IPS-NIHi11 (cell line): ENCODE data around the gene TLN1.

Experiments
- DNase-seq: peaks from one replicate; pipeline ENCODE4 v3.0.0; 2012; ENCODE audit warnings: mixed read lengths, low spot score

TLN1 gene

GRCh38 chr9:35750256-35750531 lies 18.2 kb upstream of the TLN1 start:
- DNase-seq, result no peak

DNA sequence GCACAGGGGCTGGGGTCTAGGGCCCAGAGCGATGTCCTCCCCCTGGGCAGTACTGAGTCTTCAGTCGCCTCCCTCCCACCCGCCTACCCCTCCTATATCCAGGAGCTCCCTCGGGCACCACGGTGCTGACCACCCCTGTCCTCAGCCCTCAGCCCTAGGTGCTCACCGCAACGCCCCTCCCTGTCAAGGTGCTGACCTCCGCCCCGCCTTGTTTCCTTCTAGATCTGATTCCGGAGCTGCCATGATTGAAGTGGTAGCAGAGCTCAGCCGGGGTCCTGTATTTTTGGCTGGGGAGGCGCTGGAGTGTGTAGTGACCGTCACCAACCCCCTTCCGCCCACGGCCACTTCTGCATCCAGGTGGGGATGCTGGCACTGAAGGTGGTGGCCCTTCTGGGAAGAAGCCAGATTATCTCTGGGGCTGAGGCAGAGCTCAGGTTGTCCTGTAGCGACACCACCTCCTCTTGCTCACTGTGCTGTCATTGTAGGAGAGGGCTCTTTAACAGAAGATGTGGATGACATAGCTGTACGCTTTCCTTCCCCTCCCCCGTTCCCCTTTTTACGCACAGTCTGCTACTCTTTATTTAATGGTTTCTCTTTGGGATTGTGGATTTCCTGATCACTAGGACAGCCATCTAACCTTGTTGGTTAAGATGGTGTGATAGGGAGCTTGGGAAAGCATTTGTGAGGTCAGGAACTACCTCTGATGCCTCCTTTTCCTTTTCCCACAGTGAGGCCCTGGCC lies 17.7 kb upstream of the TLN1 start:
- DNase-seq, result peak; percentile 43

DNA sequence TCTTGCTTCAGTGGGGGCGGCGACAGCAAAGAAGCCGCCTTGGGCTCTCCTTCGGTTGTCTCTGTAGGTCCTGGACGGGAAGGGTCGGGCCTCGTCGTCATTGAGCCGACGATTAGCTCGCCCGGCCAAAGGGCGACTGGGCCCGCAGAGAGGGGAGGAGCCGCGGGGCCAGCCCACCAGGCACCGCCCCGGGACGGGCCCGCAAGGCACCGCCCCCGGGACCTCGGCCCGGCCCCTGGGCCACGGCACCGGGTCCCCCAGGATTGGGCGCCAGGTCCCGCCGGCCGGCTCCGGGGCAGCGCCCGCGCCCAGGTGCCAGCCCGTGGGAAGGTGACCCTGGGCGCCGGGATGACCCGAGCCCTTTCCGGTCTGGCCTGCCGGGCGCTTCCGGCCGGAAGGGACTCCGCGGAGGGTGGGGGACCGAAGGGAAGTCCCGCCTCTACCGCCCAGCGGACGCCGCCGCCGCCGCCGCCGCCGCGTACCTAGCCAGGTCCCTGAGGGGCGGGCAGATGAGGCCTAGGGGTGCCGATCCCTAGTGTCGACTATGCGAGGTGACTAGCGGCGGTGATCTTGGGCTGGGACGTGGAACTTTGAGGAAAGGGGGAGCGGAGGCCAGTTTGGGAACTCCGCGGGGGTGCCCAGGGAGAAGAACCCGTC lies 17.0 kb upstream of the TLN1 start, which contains the start of the genes GBA2 and RGP1:
Gene GBA2 (minus strand): TSS at position 371 of the 657 bp plus-strand sequence. CDS start 524 bp downstream, outside the sequence.
Gene RGP1 (plus strand): TSS at position 430 of the 657 bp plus-strand sequence. CDS start 469 bp downstream, outside the sequence.
- peak; percentile 89 for DNase-seq

DNA sequence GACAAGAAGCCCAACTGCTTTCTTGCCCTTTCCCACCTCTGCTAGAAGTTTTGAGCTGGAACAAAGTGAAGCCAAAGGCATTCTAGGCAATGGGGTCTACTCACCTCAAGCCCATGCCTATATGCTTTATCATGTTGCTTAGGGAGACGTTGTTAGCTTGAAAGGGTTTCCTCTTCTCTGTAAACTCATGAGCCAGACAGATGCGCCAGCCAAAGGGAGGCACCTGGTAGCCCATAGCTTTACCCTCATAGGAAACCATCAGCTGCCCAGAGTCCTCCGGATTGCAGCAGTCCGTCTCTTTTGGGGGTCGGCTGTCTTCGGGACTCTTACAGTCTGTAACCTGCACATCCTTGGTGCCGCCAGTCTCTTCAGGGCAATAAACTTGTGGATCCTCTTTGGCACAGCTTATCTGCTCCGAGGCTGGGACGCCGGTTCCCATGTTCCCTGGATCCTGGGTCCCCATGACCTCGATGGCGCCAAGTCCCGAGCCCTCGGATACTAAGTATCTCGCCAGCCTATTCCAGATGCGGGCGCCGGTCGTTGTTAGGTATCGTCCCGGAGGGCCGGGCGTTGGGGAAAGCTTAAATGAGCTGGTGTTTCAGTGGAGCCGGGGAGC lies 16.4 kb upstream of the TLN1 start:
- DNase-seq, result no peak

- DNase-seq, result no peak
Observed at GRCh38 chr9:35746583-35746982, 14.6 kb upstream of the TLN1 start.

GRCh38 chr9:35745569-35745968 lies 13.6 kb upstream of the TLN1 start:
- no peak for DNase-seq

- no peak for DNase-seq
Observed at GRCh38 chr9:35743880-35744518, 12.0 kb upstream of the TLN1 start.

- no peak for DNase-seq
Observed at GRCh38 chr9:35743452-35743851, 11.5 kb upstream of the TLN1 start.

DNA sequence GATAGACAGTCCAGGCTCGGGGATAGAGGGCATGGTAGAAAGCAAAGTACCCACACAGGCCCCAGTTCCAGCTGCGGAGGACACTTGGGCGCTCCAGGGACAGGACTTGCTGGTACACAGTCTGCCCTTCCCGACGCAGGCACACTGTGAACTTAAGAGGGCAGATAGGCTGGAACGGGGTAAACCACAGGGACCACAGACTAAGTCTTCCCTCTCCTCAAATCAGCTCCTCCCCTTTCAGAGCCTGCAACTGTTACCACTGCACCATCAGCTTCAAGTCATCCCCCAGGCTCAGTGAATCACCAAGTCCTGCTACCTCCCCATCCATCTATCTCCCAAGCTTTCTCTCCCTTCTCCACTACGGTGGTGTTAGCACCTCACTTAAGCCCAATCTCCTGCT lies 9.7 kb upstream of the TLN1 start:
- no peak for DNase-seq

DNA sequence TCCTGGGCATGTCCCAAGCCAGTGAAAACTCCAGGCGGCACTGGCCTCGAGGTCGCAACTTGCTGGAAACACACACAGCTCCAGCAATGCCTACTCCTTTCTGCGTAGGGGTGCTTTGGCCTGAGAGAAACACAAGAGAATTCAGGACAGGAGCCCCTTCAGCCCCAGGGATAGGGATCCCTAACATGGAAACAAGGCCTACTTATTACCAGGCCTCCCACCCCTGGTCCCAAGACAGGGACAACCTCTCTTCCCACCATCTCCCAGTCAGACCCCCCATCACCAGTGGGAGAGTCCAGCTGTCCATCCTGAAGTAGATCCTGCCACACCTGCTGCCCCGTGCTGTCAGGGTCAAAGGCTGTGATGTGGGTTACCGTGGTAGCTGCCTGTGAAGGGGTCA lies 8.2 kb upstream of the TLN1 start:
- no peak for DNase-seq

- DNase-seq, result no peak
Observed at GRCh38 chr9:35738924-35739323, 6.9 kb upstream of the TLN1 start.

GRCh38 chr9:35738186-35738585 lies 6.2 kb upstream of the TLN1 start:
- no peak for DNase-seq

DNA sequence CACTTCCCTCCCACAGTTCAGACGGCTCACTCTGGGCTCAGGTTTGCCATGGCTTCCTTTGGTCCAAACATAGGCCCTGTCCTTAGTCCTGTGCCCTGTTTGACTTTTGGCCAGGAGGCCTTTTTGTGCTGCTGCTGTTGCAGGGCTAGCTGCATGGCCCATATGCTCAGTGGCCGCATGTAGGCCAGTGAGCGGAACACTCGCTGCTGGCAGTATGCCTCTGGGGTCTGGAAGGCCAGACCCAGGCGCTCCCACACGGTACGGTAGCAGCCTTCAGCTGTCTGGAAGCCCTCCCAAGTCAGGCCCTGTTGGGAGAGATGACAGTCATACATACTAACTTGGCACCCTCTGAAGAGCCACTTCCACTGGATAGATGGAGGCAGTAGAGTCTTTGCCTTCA lies 5.1 kb upstream of the TLN1 start:
- DNase-seq, result no peak

DNA sequence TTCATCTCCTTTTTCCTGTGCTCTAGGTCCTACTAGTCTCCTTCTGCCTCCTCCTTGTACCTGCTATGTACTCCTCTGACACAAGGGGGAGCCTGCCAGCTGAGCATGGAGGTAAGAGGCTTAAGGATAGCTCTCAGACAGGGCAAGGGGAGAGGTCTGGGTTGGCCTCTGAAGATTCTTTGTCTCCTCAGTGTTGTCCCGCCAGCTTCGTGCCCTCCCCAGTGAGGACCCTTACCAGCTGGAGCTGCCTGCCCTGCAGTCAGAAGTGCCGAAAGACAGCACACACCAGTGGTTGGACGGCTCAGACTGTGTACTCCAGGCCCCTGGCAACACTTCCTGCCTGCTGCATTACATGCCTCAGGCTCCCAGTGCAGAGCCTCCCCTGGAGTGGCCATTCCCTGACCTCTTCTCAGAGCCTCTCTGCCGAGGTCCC lies 4.2 kb upstream of the TLN1 start:
- peak; percentile 76 for DNase-seq

DNA sequence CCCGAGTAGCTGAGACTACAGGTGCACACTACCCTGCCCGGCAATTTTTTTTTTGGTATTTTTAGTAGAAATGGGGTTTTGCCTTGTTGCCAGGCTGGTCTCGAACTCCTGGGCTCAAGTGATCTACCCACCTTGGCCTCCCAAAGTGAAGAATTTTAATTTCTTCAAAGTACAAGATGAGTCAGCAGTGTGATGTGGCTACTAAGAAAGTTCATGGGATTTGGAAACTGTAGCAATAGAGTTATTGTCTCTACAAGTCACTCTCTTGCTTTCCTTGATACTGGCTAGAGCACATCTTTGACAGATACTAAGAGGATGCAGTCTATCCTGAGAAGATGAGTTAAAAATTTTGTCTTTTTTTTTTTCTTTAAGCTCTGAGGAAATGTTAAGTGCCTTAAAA lies 2.1 kb upstream of the TLN1 start:
- no peak for DNase-seq

DNA sequence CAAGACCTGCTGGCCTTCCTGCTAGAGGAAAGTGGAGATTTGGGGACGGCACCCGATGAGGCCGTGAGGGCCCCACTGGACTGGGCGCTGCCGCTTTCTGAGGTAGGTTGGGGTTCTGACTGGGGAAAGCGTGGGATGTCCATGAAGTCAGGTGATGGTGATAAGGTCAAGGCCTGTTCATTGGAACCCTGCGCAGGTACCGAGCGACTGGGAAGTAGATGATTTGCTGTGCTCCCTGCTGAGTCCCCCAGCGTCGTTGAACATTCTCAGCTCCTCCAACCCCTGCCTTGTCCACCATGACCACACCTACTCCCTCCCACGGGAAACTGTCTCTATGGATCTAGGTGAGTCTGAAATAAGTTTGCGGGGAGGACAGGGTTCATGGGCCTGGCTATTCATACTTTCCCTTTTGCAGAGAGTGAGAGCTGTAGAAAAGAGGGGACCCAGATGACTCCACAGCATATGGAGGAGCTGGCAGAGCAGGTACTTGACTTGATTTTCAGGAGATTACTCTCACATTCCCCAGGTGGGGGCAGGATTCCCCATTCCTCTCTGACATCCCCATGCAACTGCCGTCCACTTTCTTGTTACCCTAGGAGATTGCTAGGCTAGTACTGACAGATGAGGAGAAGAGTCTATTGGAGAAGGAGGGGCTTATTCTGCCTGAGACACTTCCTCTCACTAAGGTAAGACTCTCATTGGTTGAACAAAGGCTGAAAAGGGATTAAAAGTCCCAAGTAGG lies 976 bp upstream of the TLN1 start:
- DNase-seq, result peak; percentile 79

GRCh38 chr9:35731415-35732184 lies 395 bp downstream of the TLN1 start:
- no peak for DNase-seq

DNA sequence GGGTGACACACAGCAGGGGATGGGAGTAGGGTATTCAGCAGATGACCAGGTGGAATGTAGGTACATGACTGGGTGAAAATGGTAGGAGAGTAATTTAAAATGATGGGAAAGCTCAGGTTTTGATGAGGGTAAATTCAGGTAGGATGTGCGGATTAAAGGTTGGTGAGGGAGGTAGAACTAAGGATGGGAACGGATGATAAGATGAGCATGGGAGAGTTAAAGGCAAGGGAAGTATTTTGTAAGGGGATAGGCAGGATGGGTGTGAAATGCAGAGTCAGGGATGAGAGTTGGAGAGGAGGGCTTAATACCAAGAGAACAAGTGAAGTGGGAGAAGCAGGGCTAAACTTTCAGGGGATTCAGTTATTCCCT lies 1.5 kb downstream of the TLN1 start:
- no peak for DNase-seq

- peak; percentile 55 for DNase-seq
Observed at GRCh38 chr9:35729700-35730485, 2.1 kb downstream of the TLN1 start.

DNA sequence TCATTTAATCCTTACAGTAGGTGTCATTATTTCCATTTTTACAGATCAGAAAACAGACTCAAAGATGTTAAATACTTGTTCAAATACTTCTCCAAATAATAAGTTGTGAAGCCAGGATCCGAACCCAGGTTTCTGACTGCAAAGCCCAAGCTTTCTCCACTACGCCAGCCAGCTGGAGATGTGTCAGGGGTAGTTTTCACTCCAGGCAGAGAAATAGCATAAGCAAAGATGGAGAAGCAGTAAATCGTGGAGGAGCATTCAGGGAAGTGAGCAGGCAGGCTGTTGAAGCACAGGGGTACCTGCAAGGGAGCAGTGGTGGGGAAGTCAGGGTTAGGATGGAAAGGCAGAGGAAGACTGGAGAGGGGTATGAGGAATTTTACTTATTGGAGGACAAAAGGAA lies 2.9 kb downstream of the TLN1 start:
- no peak for DNase-seq
